Keratinocyte (primary cell): ENCODE data around the gene SYPL1. TPM values are rescaled to one million over a fixed set of nuclear protein-coding genes. Genes with fewer than 3 reads are reported as not detected.

Source experiments
- DNase-seq: peaks from one replicate; pipeline ENCODE4 v3.0.0-alpha.2; 2011; ENCODE audit warnings: low read depth, missing footprints, low spot score
- FAIRE-seq: peaks from 2 replicates; lab custom pipeline; 2011; peaks lifted over from hg19 to GRCh38; lab: Jason Lieb, UNC
- H2AFZ ChIP-seq: 2 replicates; pipeline ENCODE4 v1.6.0; 2012; ENCODE audit warnings: low read length, control low read depth, inconsistent platforms; ENCODE audit not compliant: control insufficient read depth
- H3K27ac ChIP-seq: 2 replicates; pipeline ENCODE4 v1.5.1; 2011; ENCODE audit warnings: low read length; ENCODE audit not compliant: control insufficient read depth, insufficient read depth
- H3K27me3 ChIP-seq: 3 replicates; pipeline ENCODE4 v1.6.0; 2011; ENCODE audit warnings: low read length; ENCODE audit not compliant: control insufficient read depth, insufficient read depth; ENCODE audit errors: extremely low read depth
- H3K36me3 ChIP-seq, 2 experiments: 2 replicates in 1 of 2; 3 replicates in 1 of 2; pipeline ENCODE4 v1.5.1; 2011; ENCODE audit warnings: low read length in 2 of 2, mild to moderate bottlenecking in 1 of 2; ENCODE audit not compliant: control insufficient read depth in 2 of 2, insufficient read depth in 2 of 2; ENCODE audit errors: extremely low read depth in 1 of 2
- H3K4me1 ChIP-seq: 3 replicates; pipeline ENCODE4 v1.5.1; 2011; ENCODE audit warnings: low read length; ENCODE audit not compliant: control insufficient read depth, insufficient read depth; ENCODE audit errors: extremely low read depth
- H3K4me2 ChIP-seq: 3 replicates; pipeline ENCODE4 v1.6.0; 2011; ENCODE audit warnings: low read depth, low read length; ENCODE audit not compliant: control insufficient read depth, insufficient read depth; ENCODE audit errors: extremely low read depth
- H3K4me3 ChIP-seq, 3 experiments: fragments of 200-600 bp in 1 of 3; sonication (generic) in 1 of 3; 2 replicates in 2 of 3; 3 replicates in 1 of 3; pipeline ENCODE4 v1.5.1; 2011 to 2016; ENCODE audit warnings: low read length in 3 of 3, mild to moderate bottlenecking in 3 of 3, control low read depth in 2 of 3, inconsistent platforms in 1 of 3, low read depth in 1 of 3, mixed read lengths in 1 of 3, mixed run types in 1 of 3, moderate library complexity in 1 of 3; ENCODE audit not compliant: control insufficient read depth in 2 of 3, insufficient read depth in 2 of 3; ENCODE audit errors: extremely low read depth in 1 of 3
- H3K79me2 ChIP-seq: 2 replicates; pipeline ENCODE4 v1.6.0; 2012; ENCODE audit warnings: low read length; ENCODE audit not compliant: control insufficient read depth, insufficient read depth
- H3K9ac ChIP-seq: 3 replicates; pipeline ENCODE4 v1.6.0; 2011; ENCODE audit warnings: low read length; ENCODE audit not compliant: control insufficient read depth, insufficient read depth; ENCODE audit errors: extremely low read depth
- H3K9me1 ChIP-seq: 3 replicates; pipeline ENCODE4 v1.6.0; 2011; ENCODE audit warnings: low read length; ENCODE audit not compliant: control insufficient read depth, insufficient read depth; ENCODE audit errors: extremely low read depth
- H3K9me3 ChIP-seq: 2 replicates; pipeline ENCODE4 v1.5.1; 2012; ENCODE audit warnings: low read depth, low read length; ENCODE audit not compliant: control insufficient read depth
- H4K20me1 ChIP-seq: 3 replicates; pipeline ENCODE4 v1.6.0; 2011; ENCODE audit warnings: low read length; ENCODE audit not compliant: control insufficient read depth, insufficient read depth; ENCODE audit errors: extremely low read depth
- CTCF ChIP-seq, 3 experiments: IDR thresholded peaks in 1 of 3; conservative IDR thresholded peaks in 1 of 3; optimal IDR thresholded peaks in 1 of 3; 2 replicates in 2 of 3; 3 replicates in 1 of 3; pipeline versions ENCODE3 to v1.5.1; 2011; ENCODE audit warnings: low read length in 3 of 3, mild to moderate bottlenecking in 3 of 3, moderate library complexity in 2 of 3, control low read depth in 1 of 3, inconsistent platforms in 1 of 3; ENCODE audit not compliant: insufficient read depth in 2 of 3; ENCODE audit errors: extremely low read depth in 1 of 3
- EZH2 ChIP-seq: IDR thresholded peaks from one replicate; pipeline ENCODE4 v1.6.1; 2012; ENCODE audit warnings: inconsistent platforms, mild to moderate bottlenecking, low read length, moderate library complexity
- dilution Hi-C: fragments of 300-500 bp; cut with MboI; formaldehyde crosslinking; loops from one replicate; pipeline ENCODE4 v1.7.0; 2020; ENCODE audit warnings: low sequenced_read_pairs; ENCODE audit not compliant: extremely low pct_ligation_motif_present
- polyA plus RNA-seq, 5 experiments: library from polyadenylated mRNA; depleted of rRNA in 3 of 5; stranded (reverse) in 3 of 5; stranded (forward) in 1 of 5; unstranded in 1 of 5; fragments of >200 nt; gene quantifications; 1 replicate in 1 of 5; 2 replicates in 3 of 5; 3 replicates in 1 of 5; pipeline versions ENCODE4 v1.2.1 to v1.2.3, GENCODE V29; 2011 to 2012; ENCODE audit warnings: missing spikeins in 2 of 5, low read depth in 1 of 5, low replicate concordance in 1 of 5

The SYPL1 gene
- polyA plus RNA-seq, 1 donor (not counting 4 experiments of a cell fraction or from before 2014, with no cell fraction given): 254 TPM

DNA sequence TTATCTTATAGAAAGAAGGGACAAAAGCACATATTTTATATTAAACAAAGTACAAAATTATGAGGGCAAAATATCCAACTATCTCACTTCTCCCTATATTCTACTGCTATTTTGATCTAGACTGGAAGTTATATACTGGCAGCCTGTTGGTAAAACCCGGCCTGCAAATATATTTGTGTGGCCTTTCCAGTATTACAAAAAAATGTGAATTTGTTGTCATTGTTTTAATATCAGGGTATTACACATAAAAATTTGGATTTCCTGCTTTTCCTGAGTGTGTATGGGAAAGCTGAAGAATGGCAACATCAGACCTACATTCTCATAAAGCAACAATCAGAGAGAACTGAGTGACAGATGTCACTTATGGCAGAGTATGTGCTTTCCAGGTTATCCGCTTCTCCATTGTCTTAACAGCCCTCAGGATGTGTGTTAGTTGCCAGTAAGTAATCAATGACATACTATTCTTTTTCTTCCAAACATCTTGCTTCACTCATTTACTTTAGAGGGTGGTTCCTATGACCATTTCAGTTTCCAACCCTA is 7.3 kb downstream of the SYPL1 start:
- no peaks in the 10 kb centered on the region for H3K9me1 ChIP-seq
- H3K4me2 ChIP-seq: no peak overlapping the region
- no peak overlapping the region for H2AFZ ChIP-seq
- H3K27me3 ChIP-seq: no peaks in the 10 kb centered on the region
- TF ChIP-seq EZH2 (no peak), CTCF (optimal IDR thresholded peaks at IDR 0.05 in 1 of 3, IDR thresholded peaks at IDR 0.05 in 1 of 3, conservative IDR thresholded peaks at IDR 0.05 in 1 of 3; ENCODE audit: extremely low read depth in 1 of 3, insufficient read depth in 2 of 3, low read length in 3 of 3) (no peak)
- no peak overlapping the region for H3K9ac ChIP-seq
- FAIRE-seq: no peak
- peaks cover 28% of the 10 kb centered on the region for H3K4me1 ChIP-seq
- peaks cover 18% of the 10 kb centered on the region for H4K20me1 ChIP-seq
- H3K79me2 ChIP-seq: peaks cover 98% of the 10 kb centered on the region
- H3K9me3 ChIP-seq: no peaks in the 10 kb centered on the region
- peaks cover 0 to 14% of the 10 kb centered on the region in 2 experiments for H3K36me3 ChIP-seq
- H3K4me3 ChIP-seq: no peak overlapping the region
- no peak for DNase-seq
- H3K27ac ChIP-seq: no peak overlapping the region
- dilution Hi-C loops: no loop called here

DNA sequence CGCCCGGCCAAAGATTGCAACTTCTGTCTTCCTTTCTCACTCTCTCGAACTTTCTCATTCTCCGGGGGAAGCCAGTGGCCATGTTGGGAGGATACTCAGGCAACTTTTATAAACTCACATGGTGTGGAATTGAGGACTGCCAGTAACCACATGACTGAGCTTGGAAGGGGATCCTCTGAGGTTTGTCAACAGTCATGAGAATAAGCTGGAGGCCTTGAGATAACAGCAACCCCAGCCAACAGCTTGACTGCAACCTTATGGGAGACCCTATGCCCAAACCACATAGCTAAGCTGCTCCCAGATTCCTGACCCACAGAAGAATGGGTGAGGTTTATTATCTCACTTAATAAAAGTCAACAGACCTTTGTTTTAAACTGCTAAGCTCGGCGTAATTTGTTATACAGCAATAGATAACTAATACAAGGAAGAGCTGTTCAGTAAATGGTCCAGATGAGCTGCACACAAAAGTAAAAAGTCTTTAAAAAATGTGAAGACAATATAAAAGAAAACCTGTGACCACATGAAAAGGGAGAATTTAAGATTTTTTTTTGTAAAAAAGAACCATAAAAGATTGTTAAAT is 9.6 kb downstream of the SYPL1 start:
- Histone ChIP-seq H3K79me2 (peaks cover 96% of the 10 kb centered on the region), H3K4me1 (peaks cover 12% of the 10 kb centered on the region), H3K27me3 (no peaks in the 10 kb centered on the region), H4K20me1 (peaks cover 10% of the 10 kb centered on the region), H3K9me3 (no peaks in the 10 kb centered on the region), H3K27ac (no peak overlapping the region), H2AFZ (no peak overlapping the region), H3K4me2 (no peak overlapping the region), H3K4me3 (no peak overlapping the region), H3K36me3 (peaks cover 0 to 9% of the 10 kb centered on the region in 2 experiments), H3K9ac (no peak overlapping the region), H3K9me1 (no peaks in the 10 kb centered on the region)
- no peak for FAIRE-seq
- dilution Hi-C loops: no loop called here
- TF ChIP-seq CTCF (optimal IDR thresholded peaks at IDR 0.05 in 1 of 3, IDR thresholded peaks at IDR 0.05 in 1 of 3, conservative IDR thresholded peaks at IDR 0.05 in 1 of 3; ENCODE audit: extremely low read depth in 1 of 3, insufficient read depth in 2 of 3, low read length in 3 of 3): no peak
- TF ChIP-seq EZH2: no peak
- no peak for DNase-seq
